Loucy (cell line): Measurements from ENCODE around the gene TAF1D.

Source experiments
- CTCF ChIP-seq: fragments of 200-600 bp; sonication (generic); conservative IDR thresholded peaks from 2 replicates; pipeline ENCODE4 v1.5.1; 2014; ENCODE audit warnings: mild to moderate bottlenecking, antibody characterized with exemption, low read length
- EZH2phosphoT487 ChIP-seq: fragments of 200-600 bp; IDR thresholded peaks from 2 replicates; pipeline ENCODE4 v1.6.1; 2018; ENCODE audit warnings: antibody characterized with exemption, mild to moderate bottlenecking, moderate library complexity, borderline replicate concordance

- no peak for TF ChIP-seq CTCF
- TF ChIP-seq EZH2phosphoT487 = no peak
Observed at GRCh38 chr11:93783765-93784144, 42.5 kb upstream of the TAF1D start.
